A549 (cell line): Measurements from ENCODE around the gene ADIPOQ. TPM values are rescaled to one million over a fixed set of nuclear protein-coding genes. Genes with fewer than 3 reads are reported as not detected.
"Not testable (repeated sequence)": the region's sequence is repeated elsewhere in the genome, so short reads cannot be mapped to it uniquely, and the experiment has no call there.

Experiments used
- ATAC-seq, 2 experiments: fragments of 200-7000 bp in 1 of 2; fragments of >200 bp in 1 of 2; cut with Nextera tagmentation in 1 of 2; cut with Tn5 transposase in 1 of 2; 3 replicates each; pipeline versions ENCODE4 v1.8.0 to v1.9.1; 2018 to 2020; ENCODE audit warnings: mild to moderate bottlenecking in 1 of 2, moderate library complexity in 1 of 2
- CTCF ChIA-PET: fragments of 300-600 bp; sonication (Branson Sonifier 250); formaldehyde crosslinking; extraction: SDS; loops from one replicate; lab custom pipeline; 2021; ENCODE audit warnings: antibody characterized with exemption, inconsistent platforms; lab: Yijun Ruan, JAX
- POLR2A ChIA-PET: fragments of 350-600 bp; formaldehyde crosslinking; extraction: SDS; loops from one replicate; lab custom pipeline; 2021; ENCODE audit warnings: antibody characterized with exemption, inconsistent platforms; lab: Yijun Ruan, JAX
- DNase-seq, 2 experiments: peaks; one replicate each; pipeline versions ENCODE4 v3.0.0 to v3.0.0-alpha.2; 2011 to 2016; ENCODE audit warnings: low read depth in 1 of 2, low spot score in 1 of 2
- FAIRE-seq: peaks from 2 replicates; lab custom pipeline; 2011; peaks lifted over from hg19 to GRCh38; lab: Jason Lieb, UNC
- H3K27ac ChIP-seq, 2 experiments: fragments of >200 bp; sonication (Bioruptor Twin); formaldehyde crosslinking; 3 replicates each; pipeline ENCODE4 v1.5.1; 2016 to 2017
- H3K4me1 ChIP-seq: fragments of >200 bp; sonication (Bioruptor Twin); formaldehyde crosslinking; 3 replicates; pipeline ENCODE4 v1.6.1; 2016
- H3K4me2 ChIP-seq: fragments of >200 bp; sonication (Bioruptor Twin); formaldehyde crosslinking; 3 replicates; pipeline ENCODE4 v1.6.1; 2016
- H3K4me3 ChIP-seq: fragments of >200 bp; sonication (Bioruptor Twin); formaldehyde crosslinking; 3 replicates; pipeline ENCODE4 v1.5.1; 2016
- H3K9me3 ChIP-seq: fragments of >200 bp; sonication (Bioruptor Twin); formaldehyde crosslinking; 3 replicates; pipeline ENCODE4 v1.6.1; 2016
- CBX2 ChIP-seq: fragments of 200-600 bp; sonication (generic); IDR thresholded peaks from 2 replicates; pipeline ENCODE4 v1.6.1; 2016; ENCODE audit warnings: low read depth, mild to moderate bottlenecking, borderline replicate concordance
- CBX8 ChIP-seq: fragments of 200-600 bp; sonication (generic); IDR thresholded peaks from 2 replicates; pipeline ENCODE4 v1.6.1; 2016
- CEBPB ChIP-seq, 2 experiments: fragments of >200 bp in 1 of 2; sonication (Bioruptor Twin) in 1 of 2; formaldehyde crosslinking in 1 of 2; IDR thresholded peaks; 2 replicates each; pipeline ENCODE4 v1.6.1; 2012 to 2016
- EP300 ChIP-seq, 2 experiments: fragments of >200 bp; sonication (Bioruptor Twin); formaldehyde crosslinking; IDR thresholded peaks; 2 replicates in 1 of 2; 3 replicates in 1 of 2; pipeline ENCODE4 v1.6.1; 2016 to 2017
- FOSB ChIP-seq: fragments of 250-450 bp; sonication (Bioruptor Pico); IDR thresholded peaks from 2 replicates; pipeline ENCODE4 v1.5.0; 2020; ENCODE audit warnings: mild to moderate bottlenecking, moderate library complexity
- FOXS1 ChIP-seq: fragments of 250-450 bp; sonication (Bioruptor Pico); IDR thresholded peaks from 2 replicates; pipeline ENCODE4 v1.5.0; 2020; ENCODE audit warnings: mild to moderate bottlenecking, moderate library complexity
- HOXB5 ChIP-seq: fragments of 250-450 bp; sonication (Bioruptor Pico); IDR thresholded peaks from 2 replicates; pipeline ENCODE4 v1.5.0; 2020; ENCODE audit warnings: mild to moderate bottlenecking, moderate library complexity
- KDM1A ChIP-seq: fragments of 200-600 bp; sonication (generic); IDR thresholded peaks from 2 replicates; pipeline ENCODE4 v1.6.1; 2016; ENCODE audit warnings: low read depth, mild to moderate bottlenecking
- MAFK ChIP-seq: fragments of 450-650 bp; IDR thresholded peaks from 2 replicates; pipeline ENCODE4 v1.6.1; 2014; ENCODE audit not compliant: partially characterized antibody
- MAZ ChIP-seq: fragments of 150-350 bp; IDR thresholded peaks from 2 replicates; pipeline ENCODE4 v1.6.1; 2014; ENCODE audit warnings: antibody characterized with exemption, low read depth, low read length, borderline replicate concordance
- MYC ChIP-seq: IDR thresholded peaks from 2 replicates; pipeline ENCODE4 v1.6.1; 2012; ENCODE audit warnings: mild to moderate bottlenecking, inconsistent platforms, low read length, improper control_type of control experiment, borderline replicate concordance
- NFE2L2 ChIP-seq: fragments of 150-350 bp; conservative IDR thresholded peaks from 2 replicates; pipeline ENCODE4 v1.6.1; 2014; ENCODE audit warnings: low read length
- RAD21 ChIP-seq, 2 experiments: fragments of >200 bp in 1 of 2; sonication (Bioruptor Twin) in 1 of 2; formaldehyde crosslinking in 1 of 2; IDR thresholded peaks in 1 of 2; conservative IDR thresholded peaks in 1 of 2; 2 replicates in 1 of 2; 3 replicates in 1 of 2; pipeline ENCODE4 v1.6.1; 2012 to 2018; ENCODE audit warnings: inconsistent platforms in 1 of 2
- RNF2 ChIP-seq: fragments of 200-600 bp; sonication (generic); IDR thresholded peaks from 2 replicates; pipeline ENCODE4 v1.6.1; 2016; ENCODE audit warnings: low read depth, mild to moderate bottlenecking, antibody characterized with exemption, moderate library complexity, borderline replicate concordance
- SMC3 ChIP-seq: fragments of >200 bp; sonication (Bioruptor Twin); formaldehyde crosslinking; IDR thresholded peaks from 3 replicates; pipeline ENCODE4 v1.6.1; 2018; ENCODE audit warnings: inconsistent platforms
- ZC3H11A ChIP-seq: fragments of 450-650 bp; IDR thresholded peaks from 2 replicates; pipeline ENCODE4 v1.6.1; 2014; ENCODE audit warnings: antibody characterized with exemption, mild to moderate bottlenecking
- ZFP36 ChIP-seq: fragments of 450-650 bp; IDR thresholded peaks from 2 replicates; pipeline ENCODE4 v1.6.1; 2014; ENCODE audit warnings: borderline replicate concordance; ENCODE audit not compliant: partially characterized antibody
- ZSCAN20 ChIP-seq: fragments of 250-450 bp; sonication (Bioruptor Pico); IDR thresholded peaks from 2 replicates; pipeline ENCODE4 v1.8.0; 2022; ENCODE audit warnings: mild to moderate bottlenecking, moderate library complexity
- WGBS: methylation state at CpG from one replicate; pipeline ENCODE4 v1.1.6; 2017; ENCODE audit errors: missing lambda C conversion rate; 5-methylcytosine and 5-hydroxymethylcytosine counted together
- polyA plus RNA-seq, 4 experiments: library from polyadenylated mRNA; depleted of rRNA in 3 of 4; stranded (reverse); fragments of >200 nt; fragmentation: RNase III in 1 of 4; extraction: RNeasy Plus Mini Kit Qiagen cat#74134 plus additional on column Dnase treatment in 1 of 4; gene quantifications; 2 replicates in 3 of 4; 3 replicates in 1 of 4; pipeline ENCODE4 v1.2.3, GENCODE V29; 2011 to 2017
- TF ChIP-seq, protein P1 (sequence below): fragments of >200 bp; sonication (Bioruptor Twin); formaldehyde crosslinking; IDR thresholded peaks from 3 replicates; pipeline ENCODE4 v1.5.1; 2016
- TF ChIP-seq, protein P2 (sequence below): fragments of 450-650 bp; IDR thresholded peaks from 2 replicates; pipeline ENCODE4 v1.6.1; 2014; ENCODE audit warnings: antibody characterized with exemption
- TF ChIP-seq, protein P3 (sequence below): IDR thresholded peaks from 2 replicates; pipeline ENCODE4 v1.6.1; 2012; ENCODE audit warnings: low read depth, borderline replicate concordance

Gene ADIPOQ
- polyA plus RNA-seq, 2 of the 4 experiments (the other 2 are of a cell fraction) = not detected

DNA sequence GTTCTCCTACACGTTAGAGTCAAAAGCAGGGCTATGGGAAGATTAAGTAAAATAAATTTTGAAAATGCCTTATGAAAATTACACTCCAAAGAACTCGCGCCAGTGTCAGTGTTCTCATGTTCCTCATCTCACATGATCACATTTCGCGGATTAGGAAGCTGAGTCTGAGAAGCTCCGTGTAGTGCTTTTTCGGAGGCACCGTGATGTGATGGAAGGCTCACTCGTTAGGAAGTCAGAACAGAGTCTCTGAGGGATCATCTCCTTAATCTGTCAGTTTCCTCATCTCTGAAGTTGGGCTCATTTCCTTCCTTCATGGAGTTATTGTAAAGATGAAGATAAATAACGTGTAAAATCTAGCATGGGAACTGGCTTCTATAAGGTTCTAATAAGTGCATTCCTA is 3.2 kb downstream of the ADIPOQ start:
- no peak overlapping the region for H3K4me3 ChIP-seq
- POLR2A ChIA-PET = no interaction called here
- 63% methylated on average over 10 of the region's 10 CpGs for WGBS
- no peaks in the 10 kb centered on the region for H3K4me1 ChIP-seq
- no peak overlapping the region for H3K4me2 ChIP-seq
- FAIRE-seq = no peak
- ATAC-seq = no peak
- CTCF ChIA-PET = interaction anchor here (0.8 to 1.4 kb wide), 2 partner anchors 24 to 268 kb away, joined by 3 to 4 read pairs; no protein-coding TSS in a partner anchor
- H3K9me3 ChIP-seq = no peaks in the 10 kb centered on the region
- H3K27ac ChIP-seq = no peak overlapping the region
- no peak for DNase-seq
- no peak for TF ChIP-seq ZFP36
- TF ChIP-seq, protein P1, sequence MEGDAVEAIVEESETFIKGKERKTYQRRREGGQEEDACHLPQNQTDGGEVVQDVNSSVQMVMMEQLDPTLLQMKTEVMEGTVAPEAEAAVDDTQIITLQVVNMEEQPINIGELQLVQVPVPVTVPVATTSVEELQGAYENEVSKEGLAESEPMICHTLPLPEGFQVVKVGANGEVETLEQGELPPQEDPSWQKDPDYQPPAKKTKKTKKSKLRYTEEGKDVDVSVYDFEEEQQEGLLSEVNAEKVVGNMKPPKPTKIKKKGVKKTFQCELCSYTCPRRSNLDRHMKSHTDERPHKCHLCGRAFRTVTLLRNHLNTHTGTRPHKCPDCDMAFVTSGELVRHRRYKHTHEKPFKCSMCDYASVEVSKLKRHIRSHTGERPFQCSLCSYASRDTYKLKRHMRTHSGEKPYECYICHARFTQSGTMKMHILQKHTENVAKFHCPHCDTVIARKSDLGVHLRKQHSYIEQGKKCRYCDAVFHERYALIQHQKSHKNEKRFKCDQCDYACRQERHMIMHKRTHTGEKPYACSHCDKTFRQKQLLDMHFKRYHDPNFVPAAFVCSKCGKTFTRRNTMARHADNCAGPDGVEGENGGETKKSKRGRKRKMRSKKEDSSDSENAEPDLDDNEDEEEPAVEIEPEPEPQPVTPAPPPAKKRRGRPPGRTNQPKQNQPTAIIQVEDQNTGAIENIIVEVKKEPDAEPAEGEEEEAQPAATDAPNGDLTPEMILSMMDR = no peak
- TF ChIP-seq MYC = no peak
- TF ChIP-seq ZSCAN20 = no peak
- TF ChIP-seq ZC3H11A = no peak
- TF ChIP-seq, protein P2, sequence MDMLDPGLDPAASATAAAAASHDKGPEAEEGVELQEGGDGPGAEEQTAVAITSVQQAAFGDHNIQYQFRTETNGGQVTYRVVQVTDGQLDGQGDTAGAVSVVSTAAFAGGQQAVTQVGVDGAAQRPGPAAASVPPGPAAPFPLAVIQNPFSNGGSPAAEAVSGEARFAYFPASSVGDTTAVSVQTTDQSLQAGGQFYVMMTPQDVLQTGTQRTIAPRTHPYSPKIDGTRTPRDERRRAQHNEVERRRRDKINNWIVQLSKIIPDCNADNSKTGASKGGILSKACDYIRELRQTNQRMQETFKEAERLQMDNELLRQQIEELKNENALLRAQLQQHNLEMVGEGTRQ = no peak
- no peak for TF ChIP-seq MAFK
- no peak for TF ChIP-seq KDM1A
- TF ChIP-seq, protein P3, sequence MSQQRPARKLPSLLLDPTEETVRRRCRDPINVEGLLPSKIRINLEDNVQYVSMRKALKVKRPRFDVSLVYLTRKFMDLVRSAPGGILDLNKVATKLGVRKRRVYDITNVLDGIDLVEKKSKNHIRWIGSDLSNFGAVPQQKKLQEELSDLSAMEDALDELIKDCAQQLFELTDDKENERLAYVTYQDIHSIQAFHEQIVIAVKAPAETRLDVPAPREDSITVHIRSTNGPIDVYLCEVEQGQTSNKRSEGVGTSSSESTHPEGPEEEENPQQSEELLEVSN = no peak
- no peak for TF ChIP-seq RAD21 (conservative IDR thresholded peaks at IDR 0.05 in 1 of 2, IDR thresholded peaks at IDR 0.05 in 1 of 2)
- TF ChIP-seq NFE2L2 = no peak
- no peak for TF ChIP-seq CBX2
- no peak for TF ChIP-seq MAZ
- no peak for TF ChIP-seq CBX8
- no peak for TF ChIP-seq FOSB (CRISPR knock-in tag)
- TF ChIP-seq RNF2 = no peak

DNA sequence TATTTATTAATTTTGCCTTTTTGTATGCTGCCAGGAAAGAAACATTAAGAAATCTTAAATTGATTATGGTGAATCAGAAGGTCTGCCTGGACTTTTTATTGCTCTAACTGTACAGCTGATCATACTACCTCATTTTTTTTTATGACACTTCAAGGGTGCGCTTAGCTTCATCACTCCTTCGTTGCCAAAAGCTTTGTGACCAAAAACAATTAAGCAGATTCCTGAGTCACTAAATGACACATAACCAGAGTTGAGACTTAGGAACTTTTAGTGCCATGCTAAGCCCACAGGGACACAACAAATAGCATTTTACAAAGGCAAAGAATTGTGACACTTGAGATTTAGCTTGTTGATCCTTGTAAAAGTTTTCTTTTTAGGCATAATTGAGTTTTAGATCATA is 4.9 kb downstream of the ADIPOQ start:
- TF ChIP-seq FOXS1 (CRISPR knock-in tag) (no peak), EP300 (IDR thresholded peaks at IDR 0.05) (no peak), CEBPB (IDR thresholded peaks at IDR 0.05) (no peak), SMC3 (no peak), HOXB5 (no peak)
- H3K27ac ChIP-seq = no peak overlapping the region
- H3K4me3 ChIP-seq = no peak overlapping the region
- CTCF ChIA-PET = interaction anchor here (1.0 to 1.6 kb wide), 3 partner anchors 85 to 317 kb away, joined by 3 to 7 read pairs (median 3); no protein-coding TSS in a partner anchor
- no peak for FAIRE-seq
- POLR2A ChIA-PET = no interaction called here
- no peak for ATAC-seq
- H3K9me3 ChIP-seq = no peaks in the 10 kb centered on the region
- 48% methylated on average over 2 of the region's 2 CpGs for whole genome bisulfite sequencing
- H3K4me2 ChIP-seq = no peak overlapping the region
- DNase-seq = no peak
- H3K4me1 ChIP-seq = no peaks in the 10 kb centered on the region

DNA sequence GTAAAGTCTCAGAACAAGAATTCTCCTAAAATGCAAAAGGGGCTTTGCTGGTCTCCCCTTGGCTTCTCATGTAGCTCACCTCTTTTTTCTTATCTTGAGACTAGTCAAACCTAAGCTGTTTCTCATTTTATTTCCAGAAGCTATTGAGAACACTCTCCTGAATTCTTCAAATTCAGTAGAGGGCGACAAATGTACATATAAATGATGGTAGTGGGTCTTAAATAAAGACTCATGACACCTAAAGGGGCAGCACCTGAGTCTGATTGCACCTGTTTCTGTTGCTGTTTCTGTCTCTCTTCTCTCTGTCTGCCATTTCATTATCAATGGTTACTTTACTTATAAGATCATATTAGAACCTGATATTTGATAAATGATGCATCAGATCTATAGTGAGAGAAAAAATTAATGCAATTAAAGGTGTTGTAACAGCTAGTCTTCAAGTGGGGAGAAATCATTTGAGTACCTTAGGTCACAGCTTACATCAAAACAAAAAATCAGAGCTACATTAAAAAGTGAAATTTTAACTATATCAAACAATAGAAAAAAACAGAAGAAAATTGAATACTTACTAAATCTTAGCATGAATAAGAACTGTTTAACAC is 7.0 kb downstream of the ADIPOQ start:
- peak; percentile 28 to 42 for DNase-seq
- no peak for FAIRE-seq
- POLR2A ChIA-PET = interaction anchor here (0.5 to 1.2 kb wide), 3 partner anchors 290 to 889 kb away, joined by 3 to 6 read pairs (median 5); partner anchors contain the start of gene RPL39L
- Histone ChIP-seq H3K9me3 (no peaks in the 10 kb centered on the region), H3K4me3 (no peak overlapping the region), H3K4me2 (no peak overlapping the region), H3K27ac (no peak overlapping the region), H3K4me1 (no peaks in the 10 kb centered on the region)
- CTCF ChIA-PET = interaction anchor here (0.6 to 4.0 kb wide), 39 partner anchors 8 to 833 kb away, joined by 3 to 85 read pairs (median 4); partner anchors contain the start of genes RPL39L and ST6GAL1
- TF ChIP-seq, protein P1 = peak; percentile 61
- peak; percentile 70 to 77 for TF ChIP-seq RAD21 (conservative IDR thresholded peaks at IDR 0.05 in 1 of 2, IDR thresholded peaks at IDR 0.05 in 1 of 2)
- peak; percentile 71 for TF ChIP-seq SMC3
- TF ChIP-seq, protein P3 = no peak
- peak in 1 of 2 experiments; percentile 79; a peak in 3 of 6 replicates for ATAC-seq
- WGBS = 0% methylated on average over 1 of the region's 1 CpG

DNA sequence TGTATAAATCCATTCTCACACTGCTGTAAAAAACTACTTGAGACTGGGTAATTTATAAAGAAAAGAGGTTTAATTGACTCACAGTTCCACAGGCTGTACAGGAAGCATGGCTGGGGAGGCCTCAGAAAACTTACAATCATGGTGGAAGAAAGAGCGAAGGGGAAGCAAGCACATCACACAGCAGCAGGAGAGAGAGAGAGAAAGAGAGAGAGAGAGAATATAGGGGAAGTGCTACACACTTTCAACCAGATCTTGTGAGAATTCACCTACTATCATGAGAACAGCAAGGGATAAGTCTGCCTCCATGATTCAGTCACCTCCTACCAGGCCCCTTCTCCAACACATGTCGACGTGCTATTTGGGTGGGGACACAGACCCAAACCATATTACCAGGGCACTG is 9.3 kb downstream of the ADIPOQ start:
- H3K4me1 ChIP-seq, H3K4me2 ChIP-seq, DNase-seq, H3K9me3 ChIP-seq, H3K27ac ChIP-seq, ATAC-seq, H3K4me3 ChIP-seq, POLR2A ChIA-PET, FAIRE-seq: not testable (repeated sequence)
- WGBS = 87% methylated on average over 3 of the region's 3 CpGs
- CTCF ChIA-PET = interaction anchor here (1.3 to 4.0 kb wide), 2 partner anchors 312 to 346 kb away, joined by 3 to 85 read pairs; partner anchors contain the start of gene RTP1
